Neural cell (in vitro differentiated cells): ENCODE measurements around the gene MLIP. TPM values are rescaled to one million over a fixed set of nuclear protein-coding genes. Genes with fewer than 3 reads are reported as not detected.

Experiments used
- H2AFZ ChIP-seq: fragments of 200-600, 300-800 bp; sonication (generic), shearing (Covaris generic); 2 replicates; pipeline ENCODE4 v1.6.0; 2014; ENCODE audit warnings: low read depth, mild to moderate bottlenecking, antibody characterized with exemption, low read length, moderate library complexity
- H3F3A ChIP-seq: fragments of 200-600 bp; shearing (Covaris generic); 2 replicates; pipeline ENCODE4 v1.6.1; 2016; ENCODE audit warnings: mild to moderate bottlenecking, moderate library complexity, mixed read lengths, antibody characterized with exemption, low read length; ENCODE audit not compliant: insufficient read depth, poor library complexity, severe bottlenecking
- H3K27ac ChIP-seq: fragments of 200-600, 300-800 bp; sonication (generic), shearing (Covaris generic); 2 replicates; pipeline ENCODE4 v1.5.1; 2014; ENCODE audit warnings: mild to moderate bottlenecking, low read length, moderate library complexity
- H3K27me3 ChIP-seq: fragments of 300-800, 200-600 bp; sonication (generic), shearing (Covaris generic); 2 replicates; pipeline ENCODE4 v1.6.0; 2014; ENCODE audit warnings: mild to moderate bottlenecking, low read depth, low read length, moderate library complexity; ENCODE audit not compliant: insufficient read depth
- H3K36me3 ChIP-seq: fragments of 300-800, 200-600 bp; sonication (generic), shearing (Covaris generic); 2 replicates; pipeline ENCODE4 v1.5.1; 2014; ENCODE audit warnings: mild to moderate bottlenecking, antibody characterized with exemption, low read length, moderate library complexity; ENCODE audit not compliant: insufficient read depth
- H3K4me2 ChIP-seq: fragments of 300-800, 200-600 bp; sonication (generic), shearing (Covaris generic); 2 replicates; pipeline ENCODE4 v1.6.0; 2014; ENCODE audit warnings: mild to moderate bottlenecking, low read length
- H3K4me3 ChIP-seq: fragments of 300-800, 200-600 bp; sonication (generic), shearing (Covaris generic); 2 replicates; pipeline ENCODE4 v1.5.1; 2014; ENCODE audit warnings: mild to moderate bottlenecking, low read length, moderate library complexity
- H3K79me2 ChIP-seq: fragments of 200-600 bp; shearing (Covaris generic); replicated peaks from 2 replicates; pipeline ENCODE4 v1.6.0; 2014; ENCODE audit warnings: mild to moderate bottlenecking, low read length, moderate library complexity; ENCODE audit not compliant: insufficient read depth
- H3K9ac ChIP-seq: fragments of 300-800, 200-600 bp; sonication (generic), shearing (Covaris generic); 2 replicates; pipeline ENCODE4 v1.6.1; 2016; ENCODE audit warnings: mild to moderate bottlenecking, low read length, mixed read lengths
- H3K9me2 ChIP-seq: fragments of 200-600 bp; shearing (Covaris generic); 2 replicates; pipeline ENCODE4 v1.6.1; 2016; ENCODE audit warnings: mild to moderate bottlenecking, low read length, mixed read lengths; ENCODE audit not compliant: insufficient read depth
- H3K9me3 ChIP-seq: fragments of 200-600, 300-800 bp; sonication (generic), shearing (Covaris generic); 2 replicates; pipeline ENCODE4 v1.6.1; 2016; ENCODE audit warnings: mild to moderate bottlenecking, mixed run types, low read length, moderate library complexity, mixed read lengths
- H4K20me1 ChIP-seq: fragments of 200-600 bp; shearing (Covaris generic); 2 replicates; pipeline ENCODE4 v1.6.1; 2016; ENCODE audit warnings: mild to moderate bottlenecking, mixed run types; ENCODE audit not compliant: insufficient read depth
- EP300 ChIP-seq: fragments of 450-650 bp; conservative IDR thresholded peaks from 2 replicates; pipeline ENCODE4 v1.6.1; 2014; ENCODE audit warnings: antibody characterized with exemption, mild to moderate bottlenecking, moderate library complexity; ENCODE audit not compliant: poor library complexity, severe bottlenecking
- EZH2 ChIP-seq: fragments of 200-600, 300-800 bp; shearing (Covaris generic), sonication (generic); IDR thresholded peaks from 2 replicates; pipeline ENCODE4 v1.6.1; 2014; ENCODE audit warnings: antibody characterized with exemption, low read length, borderline replicate concordance, mild to moderate bottlenecking; ENCODE audit not compliant: insufficient read depth, poor library complexity, severe bottlenecking
- MXI1 ChIP-seq: fragments of 450-650 bp; conservative IDR thresholded peaks from 2 replicates; pipeline ENCODE4 v1.6.1; 2014; ENCODE audit warnings: antibody characterized with exemption, mild to moderate bottlenecking; ENCODE audit not compliant: poor library complexity, severe bottlenecking
- POLR2AphosphoS5 ChIP-seq: IDR thresholded peaks from 2 replicates; pipeline ENCODE4 v1.6.1; 2012
- RAD21 ChIP-seq: fragments of 450-650 bp; conservative IDR thresholded peaks from 2 replicates; pipeline ENCODE4 v1.6.1; 2014; ENCODE audit warnings: antibody characterized with exemption, mild to moderate bottlenecking, moderate library complexity
- SMC3 ChIP-seq: fragments of 450-650 bp; conservative IDR thresholded peaks from 2 replicates; pipeline ENCODE4 v1.6.1; 2014; ENCODE audit warnings: antibody characterized with exemption, mild to moderate bottlenecking, moderate library complexity; ENCODE audit not compliant: poor library complexity
- TAF1 ChIP-seq: IDR thresholded peaks from 2 replicates; pipeline ENCODE4 v1.6.1; 2012; ENCODE audit warnings: low read depth
- polyA plus RNA-seq: library from polyadenylated mRNA; depleted of rRNA; stranded (reverse); fragments of >200 nt; gene quantifications from 2 replicates; pipeline ENCODE4 v1.2.3, GENCODE V29; 2014
- TF ChIP-seq, protein P1 (sequence below): IDR thresholded peaks from 2 replicates; pipeline ENCODE4 v1.6.1; 2012; ENCODE audit warnings: borderline replicate concordance
- TF ChIP-seq, protein P2 (sequence below): fragments of 450-650 bp; IDR thresholded peaks from 2 replicates; pipeline ENCODE4 v1.5.1; 2014; ENCODE audit warnings: antibody characterized with exemption, mild to moderate bottlenecking, moderate library complexity; ENCODE audit not compliant: poor library complexity, severe bottlenecking

Gene MLIP
- polyA plus RNA-seq, 1 donor from 2014 or later = not detected

DNA sequence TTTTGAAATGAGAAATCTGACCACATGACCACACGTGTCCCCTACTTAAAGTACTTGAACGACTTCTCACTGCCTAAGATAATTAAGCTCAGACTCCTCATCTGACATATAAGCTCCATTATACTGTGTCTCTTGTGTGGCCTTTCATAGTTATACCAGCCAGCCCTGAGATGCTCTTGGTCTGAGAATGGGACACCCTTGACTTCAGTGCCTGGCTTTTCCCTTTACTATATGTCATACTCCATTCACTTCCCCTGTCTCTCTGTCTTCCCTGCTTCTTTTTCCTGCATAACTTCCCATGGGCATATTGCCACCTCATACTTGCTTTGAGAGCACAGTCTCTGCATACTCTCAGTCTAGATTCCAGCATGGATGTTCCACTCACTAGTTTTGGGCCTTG, 143.6 kb downstream of the MLIP start:
- TF ChIP-seq POLR2AphosphoS5 (no peak), MXI1 (no peak), TAF1 (no peak), EZH2 (no peak), SMC3 (no peak)
- TF ChIP-seq, protein P1, sequence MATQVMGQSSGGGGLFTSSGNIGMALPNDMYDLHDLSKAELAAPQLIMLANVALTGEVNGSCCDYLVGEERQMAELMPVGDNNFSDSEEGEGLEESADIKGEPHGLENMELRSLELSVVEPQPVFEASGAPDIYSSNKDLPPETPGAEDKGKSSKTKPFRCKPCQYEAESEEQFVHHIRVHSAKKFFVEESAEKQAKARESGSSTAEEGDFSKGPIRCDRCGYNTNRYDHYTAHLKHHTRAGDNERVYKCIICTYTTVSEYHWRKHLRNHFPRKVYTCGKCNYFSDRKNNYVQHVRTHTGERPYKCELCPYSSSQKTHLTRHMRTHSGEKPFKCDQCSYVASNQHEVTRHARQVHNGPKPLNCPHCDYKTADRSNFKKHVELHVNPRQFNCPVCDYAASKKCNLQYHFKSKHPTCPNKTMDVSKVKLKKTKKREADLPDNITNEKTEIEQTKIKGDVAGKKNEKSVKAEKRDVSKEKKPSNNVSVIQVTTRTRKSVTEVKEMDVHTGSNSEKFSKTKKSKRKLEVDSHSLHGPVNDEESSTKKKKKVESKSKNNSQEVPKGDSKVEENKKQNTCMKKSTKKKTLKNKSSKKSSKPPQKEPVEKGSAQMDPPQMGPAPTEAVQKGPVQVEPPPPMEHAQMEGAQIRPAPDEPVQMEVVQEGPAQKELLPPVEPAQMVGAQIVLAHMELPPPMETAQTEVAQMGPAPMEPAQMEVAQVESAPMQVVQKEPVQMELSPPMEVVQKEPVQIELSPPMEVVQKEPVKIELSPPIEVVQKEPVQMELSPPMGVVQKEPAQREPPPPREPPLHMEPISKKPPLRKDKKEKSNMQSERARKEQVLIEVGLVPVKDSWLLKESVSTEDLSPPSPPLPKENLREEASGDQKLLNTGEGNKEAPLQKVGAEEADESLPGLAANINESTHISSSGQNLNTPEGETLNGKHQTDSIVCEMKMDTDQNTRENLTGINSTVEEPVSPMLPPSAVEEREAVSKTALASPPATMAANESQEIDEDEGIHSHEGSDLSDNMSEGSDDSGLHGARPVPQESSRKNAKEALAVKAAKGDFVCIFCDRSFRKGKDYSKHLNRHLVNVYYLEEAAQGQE = no peak
- H3K79me2 ChIP-seq = no peaks in the 10 kb centered on the region
- H3F3A ChIP-seq = no peaks in the 10 kb centered on the region
- no peaks in the 10 kb centered on the region for H3K36me3 ChIP-seq
- H3K27me3 ChIP-seq = no peaks in the 10 kb centered on the region
- H3K9me2 ChIP-seq = no peaks in the 10 kb centered on the region
- no peak overlapping the region for H3K4me3 ChIP-seq
- H3K9ac ChIP-seq = no peak overlapping the region
- H3K9me3 ChIP-seq = no peaks in the 10 kb centered on the region
- no peaks in the 10 kb centered on the region for H4K20me1 ChIP-seq
- H2AFZ ChIP-seq = no peak overlapping the region
- no peak overlapping the region for H3K27ac ChIP-seq
- no peak overlapping the region for H3K4me2 ChIP-seq

DNA sequence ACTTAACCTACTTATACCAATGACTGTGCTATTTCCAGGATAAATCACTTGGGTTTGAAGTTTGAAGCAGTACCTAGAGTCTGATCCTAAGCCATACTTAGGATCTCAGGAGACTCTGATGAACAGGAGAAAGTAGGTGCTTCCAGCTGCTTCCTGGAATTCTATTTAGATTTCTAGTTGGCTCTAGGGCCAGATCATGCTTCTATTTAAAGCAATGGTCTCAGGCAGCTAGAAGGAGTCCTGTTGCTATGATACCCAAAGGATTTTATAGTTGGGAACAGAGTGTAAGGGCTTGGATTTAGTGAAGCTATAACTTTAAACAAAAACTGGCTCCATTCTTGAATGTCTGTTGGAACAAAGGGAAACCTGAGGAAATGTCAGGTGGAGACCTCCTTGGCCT, 144.6 kb downstream of the MLIP start:
- no peaks in the 10 kb centered on the region for H3K27me3 ChIP-seq
- no peak overlapping the region for H3K4me2 ChIP-seq
- H2AFZ ChIP-seq = no peak overlapping the region
- H3K9ac ChIP-seq = no peak overlapping the region
- H3K4me3 ChIP-seq = no peak overlapping the region
- H3K9me2 ChIP-seq = no peaks in the 10 kb centered on the region
- H3K36me3 ChIP-seq = no peaks in the 10 kb centered on the region
- H3K27ac ChIP-seq = no peak overlapping the region
- H4K20me1 ChIP-seq = no peaks in the 10 kb centered on the region
- H3F3A ChIP-seq = no peaks in the 10 kb centered on the region
- TF ChIP-seq SMC3 = no peak
- TF ChIP-seq EZH2 = no peak
- TF ChIP-seq MXI1 = no peak
- TF ChIP-seq RAD21 = no peak
- no peak for TF ChIP-seq TAF1
- no peak for TF ChIP-seq EP300
- TF ChIP-seq POLR2AphosphoS5 = no peak
- TF ChIP-seq, protein P2, sequence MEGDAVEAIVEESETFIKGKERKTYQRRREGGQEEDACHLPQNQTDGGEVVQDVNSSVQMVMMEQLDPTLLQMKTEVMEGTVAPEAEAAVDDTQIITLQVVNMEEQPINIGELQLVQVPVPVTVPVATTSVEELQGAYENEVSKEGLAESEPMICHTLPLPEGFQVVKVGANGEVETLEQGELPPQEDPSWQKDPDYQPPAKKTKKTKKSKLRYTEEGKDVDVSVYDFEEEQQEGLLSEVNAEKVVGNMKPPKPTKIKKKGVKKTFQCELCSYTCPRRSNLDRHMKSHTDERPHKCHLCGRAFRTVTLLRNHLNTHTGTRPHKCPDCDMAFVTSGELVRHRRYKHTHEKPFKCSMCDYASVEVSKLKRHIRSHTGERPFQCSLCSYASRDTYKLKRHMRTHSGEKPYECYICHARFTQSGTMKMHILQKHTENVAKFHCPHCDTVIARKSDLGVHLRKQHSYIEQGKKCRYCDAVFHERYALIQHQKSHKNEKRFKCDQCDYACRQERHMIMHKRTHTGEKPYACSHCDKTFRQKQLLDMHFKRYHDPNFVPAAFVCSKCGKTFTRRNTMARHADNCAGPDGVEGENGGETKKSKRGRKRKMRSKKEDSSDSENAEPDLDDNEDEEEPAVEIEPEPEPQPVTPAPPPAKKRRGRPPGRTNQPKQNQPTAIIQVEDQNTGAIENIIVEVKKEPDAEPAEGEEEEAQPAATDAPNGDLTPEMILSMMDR = no peak
- TF ChIP-seq, protein P1 = no peak
- H3K79me2 ChIP-seq = no peaks in the 10 kb centered on the region
- H3K9me3 ChIP-seq = no peaks in the 10 kb centered on the region
